SIG-M5 treated with dmso at 0.1 percent for 504 hours (cell line): ENCODE data around the gene CALHM4.

Source experiments
- DNase-seq: peaks from one replicate; lab custom pipeline; 2025; ENCODE audit not compliant: unreplicated experiment; lab: John Stamatoyannopoulos, UW

Gene CALHM4, protein sequence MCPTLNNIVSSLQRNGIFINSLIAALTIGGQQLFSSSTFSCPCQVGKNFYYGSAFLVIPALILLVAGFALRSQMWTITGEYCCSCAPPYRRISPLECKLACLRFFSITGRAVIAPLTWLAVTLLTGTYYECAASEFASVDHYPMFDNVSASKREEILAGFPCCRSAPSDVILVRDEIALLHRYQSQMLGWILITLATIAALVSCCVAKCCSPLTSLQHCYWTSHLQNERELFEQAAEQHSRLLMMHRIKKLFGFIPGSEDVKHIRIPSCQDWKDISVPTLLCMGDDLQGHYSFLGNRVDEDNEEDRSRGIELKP

GRCh38 chr6:116553451-116553850, at the start of gene CALHM4:
Gene CALHM4, plus strand, starts transcription at chr6:116553751. Its CDS starts 43 bp downstream, at chr6:116553794.
- DNase-seq, result no peak

- DNase-seq, result no peak
These were observed 46.2 kb upstream of the CALHM4 start for GRCh38 chr6:116507324-116507723.

DNA sequence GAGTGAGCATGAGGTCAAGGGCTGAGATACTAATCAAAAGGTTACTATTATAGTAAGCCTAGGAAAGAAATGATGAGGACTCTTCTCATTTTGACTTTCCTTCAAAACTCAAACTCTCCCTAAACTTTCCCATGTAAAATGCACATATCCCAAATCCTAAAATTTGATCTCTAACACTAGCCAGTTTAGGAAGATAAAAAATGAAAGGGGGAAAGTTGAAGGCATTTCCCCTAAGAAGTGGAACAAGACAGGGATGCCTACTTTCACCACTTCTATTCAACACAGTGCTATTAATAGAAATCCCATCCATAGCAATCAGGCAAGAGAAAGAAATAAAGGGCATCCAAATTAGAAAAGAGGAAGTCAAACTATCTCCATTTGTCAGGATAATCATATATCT, 45.0 kb upstream of the CALHM4 start:
- DNase-seq, result no peak

GRCh38 chr6:116511424-116512110, 42.0 kb upstream of the CALHM4 start, which contains the start of gene CALHM5:
Gene CALHM5, plus strand, starts transcription at chr6:116511639. Its CDS starts 58 bp downstream, at chr6:116511697.
- DNase-seq, result no peak

DNA sequence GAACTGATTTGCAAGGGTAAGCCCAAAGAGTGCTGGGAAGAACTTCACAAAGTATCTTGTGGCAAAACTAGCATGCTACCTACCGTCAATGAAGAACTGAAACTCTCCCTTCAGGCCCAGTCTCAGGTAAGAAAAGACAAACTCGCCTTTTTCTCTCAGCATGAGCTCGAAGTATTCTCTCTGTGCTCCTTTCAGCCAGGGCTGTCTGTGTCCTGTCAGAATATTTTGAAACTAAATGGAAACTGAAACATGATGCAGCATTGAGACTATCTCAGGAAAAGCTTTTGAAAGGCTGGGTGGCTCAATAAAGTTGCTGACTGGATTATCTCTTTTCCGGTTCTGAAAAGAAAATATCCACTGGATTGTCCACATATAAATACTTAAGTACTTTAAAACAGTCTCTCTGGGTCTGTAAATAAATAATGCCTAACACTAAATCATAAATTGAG, 41.4 kb upstream of the CALHM4 start:
- DNase-seq, result no peak

DNA sequence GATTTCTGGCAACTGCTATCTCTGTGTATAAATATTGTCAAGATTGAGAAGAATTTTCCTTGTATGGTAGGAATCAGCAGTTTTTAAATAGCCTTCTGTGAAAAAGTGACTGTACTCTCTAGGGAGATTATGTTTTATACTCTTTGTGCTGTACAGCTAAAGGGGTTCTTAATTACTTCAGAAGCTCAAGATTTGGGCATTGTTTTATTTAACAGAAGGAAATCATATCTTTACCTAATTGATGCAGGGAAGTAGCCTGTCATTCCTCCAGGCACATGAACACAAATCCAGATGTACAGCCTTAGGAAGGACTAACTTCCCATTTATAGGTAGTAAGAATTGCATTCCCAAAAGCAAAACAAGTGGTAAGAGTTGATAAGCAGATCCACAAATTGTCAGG, 40.8 kb upstream of the CALHM4 start:
- DNase-seq, result no peak

- no peak for DNase-seq
These were observed 40.2 kb upstream of the CALHM4 start for GRCh38 chr6:116513224-116513875.

- DNase-seq, result no peak
These were observed 39.4 kb upstream of the CALHM4 start for GRCh38 chr6:116514111-116514510.

GRCh38 chr6:116515141-116515540, 38.4 kb upstream of the CALHM4 start:
- DNase-seq, result no peak

GRCh38 chr6:116518621-116519368, 34.8 kb upstream of the CALHM4 start:
- no peak for DNase-seq

DNA sequence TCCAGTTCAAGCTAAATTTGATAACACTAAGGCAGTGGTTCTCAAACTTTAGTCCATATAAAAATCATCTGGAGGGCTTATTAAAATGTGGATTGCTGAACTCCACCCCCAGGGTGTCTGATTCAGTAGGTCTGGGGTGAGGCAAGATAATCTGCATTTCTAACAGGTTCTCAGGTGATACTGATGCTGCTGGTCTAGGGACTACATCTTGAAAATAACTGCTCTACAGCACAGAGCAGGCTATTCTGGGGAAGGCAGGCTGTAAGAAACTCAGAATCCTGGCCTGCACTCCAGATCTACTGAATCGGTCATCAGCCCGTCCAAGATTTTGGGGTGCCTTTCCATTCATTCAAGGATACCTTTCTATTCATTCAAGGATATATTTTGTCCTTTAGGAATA, 30.7 kb upstream of the CALHM4 start:
- no peak for DNase-seq

DNA sequence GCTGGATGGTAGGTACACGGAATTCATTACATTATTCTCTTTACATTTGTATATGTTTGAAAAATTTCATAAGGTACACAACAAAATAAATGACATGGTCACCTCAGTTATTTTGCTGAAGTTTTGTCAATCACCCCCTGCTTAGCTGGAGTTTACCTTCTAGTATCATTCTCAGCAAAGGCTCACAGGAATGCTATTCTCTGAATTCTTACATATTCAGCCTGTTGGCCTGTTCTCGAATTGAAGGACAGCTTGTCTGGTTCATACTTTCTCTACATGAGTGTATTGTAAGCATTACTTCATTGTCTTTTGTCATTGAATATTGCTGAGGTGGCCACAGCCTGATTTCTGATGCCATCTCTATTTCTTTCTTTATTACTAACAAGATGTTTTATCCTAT, 29.3 kb upstream of the CALHM4 start:
- DNase-seq, result no peak

DNA sequence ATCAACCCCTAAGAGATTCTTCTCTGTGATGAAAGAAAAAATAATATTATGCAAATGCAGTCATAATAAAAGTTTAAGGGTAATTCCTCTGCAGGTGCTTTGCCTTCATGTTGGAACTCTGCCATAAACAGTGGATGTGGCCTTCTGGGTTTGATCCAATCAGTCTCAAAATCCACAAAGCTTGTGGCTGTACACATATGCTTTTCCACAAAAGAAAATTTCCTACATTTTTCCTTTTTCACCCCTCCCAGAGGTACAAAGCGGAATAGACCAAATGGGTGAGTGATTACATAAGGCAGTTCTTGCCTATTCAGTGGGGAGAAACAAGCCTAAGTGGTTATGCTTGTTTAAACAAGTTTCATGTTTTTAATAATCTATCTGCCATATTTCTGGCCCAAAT, 25.4 kb upstream of the CALHM4 start:
- no peak for DNase-seq

GRCh38 chr6:116528780-116529179, 24.8 kb upstream of the CALHM4 start:
- no peak for DNase-seq

GRCh38 chr6:116529466-116530290, 23.9 kb upstream of the CALHM4 start:
- DNase-seq, result no peak

GRCh38 chr6:116530436-116530835, 23.1 kb upstream of the CALHM4 start:
- no peak for DNase-seq

- peak; percentile 72 for DNase-seq
These were observed 21.6 kb upstream of the CALHM4 start for GRCh38 chr6:116531675-116532570.

- no peak for DNase-seq
These were observed 20.2 kb upstream of the CALHM4 start for GRCh38 chr6:116533233-116533957.

- no peak for DNase-seq
These were observed 18.4 kb upstream of the CALHM4 start for GRCh38 chr6:116535109-116535508.
